COLO668 (cell line): ENCODE data around the gene CDADC1.

Experiments
- DNase-seq: peaks from one replicate; lab custom pipeline; 2025; ENCODE audit not compliant: unreplicated experiment; lab: John Stamatoyannopoulos, UW

CDADC1 gene

DNA sequence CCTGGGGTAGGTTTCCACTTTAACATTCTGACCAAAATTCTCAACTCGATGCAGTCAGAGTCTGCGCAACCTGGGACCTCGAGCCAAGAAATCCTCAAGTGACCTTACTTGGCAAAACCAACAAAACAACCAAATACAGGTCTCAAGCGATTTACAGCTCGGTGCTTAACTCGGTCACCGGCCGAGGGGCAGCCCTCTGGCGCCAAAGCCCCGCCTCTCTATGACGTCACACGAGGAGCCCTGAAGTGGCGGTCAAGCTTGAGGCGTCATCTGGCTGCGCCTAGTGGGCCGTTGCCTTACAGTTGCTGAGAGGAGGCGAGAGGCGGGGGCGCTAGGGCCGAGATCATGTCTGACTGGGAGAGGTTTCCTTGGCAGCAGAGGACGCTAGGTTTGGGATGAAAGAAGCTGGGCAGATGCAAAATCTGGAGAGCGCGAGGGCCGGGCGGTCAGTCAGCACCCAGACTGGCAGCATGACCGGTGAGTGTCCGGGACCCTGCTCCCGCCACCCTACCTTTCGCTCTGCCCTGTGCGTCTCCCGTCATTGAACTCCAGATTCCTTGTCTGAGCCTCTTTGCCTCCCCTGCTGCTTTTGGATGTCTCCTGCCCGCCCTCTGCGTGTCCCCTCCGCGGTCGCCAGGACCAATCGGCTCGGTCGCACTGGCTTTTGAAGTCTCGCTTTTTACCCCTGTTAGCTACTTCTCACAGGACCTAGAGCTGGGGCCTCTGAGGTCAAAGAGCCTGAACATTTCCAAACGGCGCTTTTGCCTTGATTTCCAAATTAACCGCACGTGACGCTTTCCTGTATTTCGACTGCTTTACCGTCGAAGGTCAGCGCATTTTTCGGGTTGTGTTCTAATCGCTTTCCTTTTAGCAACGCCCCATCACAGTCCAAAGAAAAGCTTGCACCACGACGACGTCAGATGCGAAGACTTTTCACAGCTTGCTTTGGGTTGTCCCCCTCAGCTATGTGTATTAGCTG lies at the start of gene CDADC1:
Gene CDADC1 (plus strand): TSS at position 283 of the 979 bp plus-strand sequence. CDS start 113 bp downstream, at position 396.
- DNase-seq: peak; percentile 99

DNA sequence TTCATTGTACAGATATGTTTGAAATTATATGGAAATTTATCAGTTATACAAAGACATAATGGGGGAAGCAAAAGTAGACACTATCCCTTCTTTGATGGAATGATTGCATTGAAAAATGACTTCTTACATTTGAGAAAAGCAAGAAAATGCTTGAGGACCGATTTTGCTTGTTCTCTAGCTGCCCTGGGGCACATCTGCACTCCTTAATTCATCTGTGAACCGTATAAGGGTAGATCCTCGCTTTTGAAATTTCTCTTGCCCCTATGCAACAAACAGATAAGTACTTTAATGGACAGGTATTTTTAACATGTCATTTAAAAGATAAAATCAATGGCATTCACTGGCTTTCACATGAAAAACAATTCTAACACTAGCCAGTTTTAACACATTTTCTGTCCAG lies 41.1 kb upstream of the CDADC1 start:
- no peak for DNase-seq

DNA sequence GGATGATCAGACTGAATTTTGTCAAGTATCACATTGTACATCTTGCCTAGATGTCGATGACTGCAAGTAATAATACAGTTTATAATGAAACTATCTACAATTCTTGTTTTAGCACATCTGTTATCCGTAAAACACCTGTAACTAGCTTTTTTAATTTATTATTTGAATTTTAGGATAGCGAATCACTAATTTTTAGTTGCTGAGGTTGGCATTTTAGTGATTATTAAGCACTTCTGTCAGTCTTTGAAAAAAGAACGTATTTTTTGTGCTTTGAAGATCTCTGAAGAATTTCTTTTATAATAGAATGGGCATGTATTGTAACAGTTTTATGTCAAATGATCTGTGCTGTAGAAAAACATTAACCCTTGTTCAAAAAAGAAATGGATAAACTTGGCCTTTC lies 39.1 kb upstream of the CDADC1 start:
- no peak for DNase-seq

DNA sequence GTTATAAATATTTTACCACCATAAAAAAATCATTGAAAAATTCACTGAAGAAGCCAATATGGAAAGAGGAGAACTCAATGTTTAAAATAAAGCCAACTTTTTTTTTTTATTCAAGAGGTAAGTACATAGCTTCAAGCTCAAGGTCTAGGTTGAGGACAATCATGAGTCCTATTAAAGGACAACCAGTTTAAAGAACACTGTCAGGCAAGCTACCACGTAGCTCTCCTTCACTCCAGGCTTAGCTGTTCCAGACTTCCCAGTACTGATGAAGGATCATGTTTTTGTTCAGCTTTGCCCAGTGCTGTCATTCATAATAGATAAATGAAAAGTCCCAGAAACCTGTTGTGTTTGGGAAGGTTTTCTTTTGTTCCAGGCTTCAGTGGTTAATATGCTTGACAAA lies 37.6 kb upstream of the CDADC1 start:
- DNase-seq: no peak

DNA sequence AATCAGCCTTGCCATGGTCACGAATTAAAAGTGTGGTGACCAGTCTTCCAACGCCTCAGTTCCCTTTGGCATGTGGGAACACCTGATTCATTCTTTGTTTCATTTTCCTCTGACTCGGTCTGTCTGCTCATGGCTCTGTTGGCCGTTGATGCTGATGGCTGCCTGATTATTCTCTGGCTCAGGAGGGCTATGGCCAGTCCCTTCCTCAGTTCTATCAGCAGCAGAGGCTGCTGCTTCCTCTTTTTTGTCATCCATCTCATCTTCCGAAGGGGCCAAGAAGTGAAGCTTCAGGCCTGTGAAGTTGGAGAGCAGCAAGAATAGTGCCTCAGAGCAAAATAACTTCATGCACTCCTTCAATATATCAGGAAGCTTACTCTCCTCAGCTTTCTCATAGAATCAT lies 37.1 kb upstream of the CDADC1 start:
- DNase-seq: no peak

DNA sequence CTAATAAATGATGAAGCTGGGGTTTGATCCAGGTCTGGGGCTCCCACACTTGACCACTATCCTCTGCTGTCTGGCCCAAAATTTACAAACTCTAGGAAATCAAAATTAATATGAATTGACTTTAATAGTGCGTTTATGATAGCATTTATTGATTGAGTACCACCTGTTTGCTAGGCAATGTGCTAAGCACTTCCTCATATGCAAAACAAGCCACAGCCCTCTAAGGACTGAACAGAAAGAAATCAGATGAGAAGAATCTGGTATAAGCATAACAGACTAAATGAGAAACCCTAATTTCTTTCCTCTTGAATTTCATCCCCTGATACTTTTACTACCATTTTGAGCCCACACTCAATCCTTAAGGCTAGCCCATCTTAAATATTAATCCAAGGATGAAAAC lies 34.2 kb upstream of the CDADC1 start:
- DNase-seq: no peak

DNA sequence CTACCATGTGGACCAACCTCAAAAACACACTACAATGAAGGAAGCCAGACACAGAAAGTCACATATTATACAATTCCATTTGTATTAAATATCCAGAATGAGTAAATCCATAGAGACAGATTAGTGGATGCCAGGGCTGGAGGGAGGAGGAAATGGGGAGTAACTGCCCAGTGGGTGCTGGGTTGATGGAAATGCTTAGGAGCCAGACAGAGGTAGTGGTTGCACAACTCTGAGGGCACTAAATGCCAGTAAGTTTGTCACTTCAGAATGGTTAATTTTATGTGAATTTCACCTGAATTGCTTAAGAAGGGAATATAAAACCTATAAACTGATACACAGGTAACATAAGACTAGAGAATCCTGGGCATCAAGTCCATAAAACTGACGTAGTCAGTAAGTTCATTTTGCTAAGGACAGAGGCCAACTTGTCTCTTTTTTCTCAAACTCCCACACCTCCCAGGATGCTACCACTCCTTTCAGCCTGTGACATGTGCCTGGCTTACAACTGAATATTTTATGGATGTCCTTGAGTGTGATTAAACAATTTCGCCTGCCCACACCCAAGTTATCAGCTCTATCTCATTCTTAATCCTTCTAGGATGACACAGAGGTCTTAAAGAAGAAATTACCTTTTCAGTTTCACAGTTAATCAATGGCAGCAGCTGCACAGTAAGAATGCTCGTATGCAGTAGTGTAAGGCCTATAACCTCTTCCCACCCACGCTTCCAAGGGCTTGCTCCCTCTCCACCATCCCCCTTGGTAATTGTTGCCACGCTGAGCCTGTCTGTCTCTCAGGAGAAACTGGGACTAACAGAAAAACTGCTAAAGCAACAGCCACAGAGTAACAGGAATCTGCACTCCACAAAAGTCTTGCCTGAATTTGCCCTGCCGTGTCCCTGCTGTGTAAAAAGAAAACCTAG lies 33.5 kb upstream of the CDADC1 start:
- DNase-seq: no peak

DNA sequence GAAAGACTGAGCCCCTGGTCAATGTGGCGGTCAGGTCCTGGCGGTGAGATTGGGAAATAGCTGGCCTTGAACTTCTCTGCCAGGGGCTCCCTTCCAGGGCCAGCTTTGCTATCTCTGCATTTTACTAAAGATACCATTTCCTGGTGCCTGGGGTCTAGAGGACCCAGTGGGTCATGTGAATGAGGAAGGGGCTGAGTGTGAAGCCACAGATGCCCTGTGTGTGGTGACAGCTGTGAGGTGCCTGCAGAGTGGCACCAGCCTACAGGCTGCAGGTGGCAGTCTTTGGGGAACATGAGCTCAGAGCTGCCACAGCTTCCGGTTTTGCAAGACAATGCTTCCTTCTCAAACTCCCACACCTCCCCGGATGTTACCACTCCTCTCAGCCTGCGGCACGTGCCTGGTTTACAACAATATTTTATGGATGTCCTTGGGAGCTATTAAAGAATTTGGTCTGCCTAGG lies 32.8 kb upstream of the CDADC1 start:
- DNase-seq: peak; percentile 69

DNA sequence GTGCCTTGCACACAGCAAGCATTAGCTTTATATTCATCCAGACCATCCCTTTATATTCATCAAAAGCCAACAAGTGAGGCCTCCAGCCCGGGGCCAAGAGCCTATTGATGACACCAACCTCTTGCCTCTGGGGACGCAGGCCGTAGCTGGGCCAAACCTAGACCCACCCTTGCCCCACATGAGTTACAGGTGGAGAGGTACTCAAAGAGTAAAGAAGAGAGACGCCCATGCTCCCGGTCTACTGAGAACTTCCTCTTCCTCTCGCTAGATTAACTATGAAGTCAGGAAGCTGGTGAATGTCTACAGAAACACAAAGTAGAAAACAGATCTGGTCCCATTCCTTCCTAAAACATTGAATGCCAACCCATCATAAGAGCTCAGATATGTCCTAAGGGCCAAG lies 31.4 kb upstream of the CDADC1 start:
- DNase-seq: no peak

DNA sequence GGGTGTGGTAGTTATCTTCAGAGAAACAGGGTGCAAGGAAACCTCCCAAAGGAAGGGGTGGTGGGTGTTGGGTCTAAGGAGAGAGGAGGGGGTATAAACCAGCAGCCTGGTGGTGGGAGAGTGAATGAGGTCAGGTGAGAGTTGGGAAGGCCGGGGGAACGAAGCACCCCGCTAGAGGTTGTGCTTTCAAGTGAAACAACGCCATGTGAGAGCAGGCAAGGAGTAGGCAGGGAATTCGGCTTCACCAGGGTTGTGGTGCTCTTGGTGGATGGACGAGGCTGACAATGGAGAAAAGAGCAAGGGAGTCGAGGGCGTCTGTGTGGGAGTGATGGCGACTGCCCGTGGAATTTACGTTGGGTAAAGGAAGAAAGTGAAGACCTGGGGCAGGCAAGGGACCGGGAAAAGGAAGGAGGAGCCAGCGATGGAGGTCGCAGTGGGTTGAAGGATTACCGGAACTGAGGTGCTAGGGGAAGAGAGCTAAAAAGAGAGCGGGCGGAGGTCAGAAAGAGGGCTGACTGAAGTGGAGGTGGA lies 29.7 kb upstream of the CDADC1 start:
- no peak for DNase-seq

DNA sequence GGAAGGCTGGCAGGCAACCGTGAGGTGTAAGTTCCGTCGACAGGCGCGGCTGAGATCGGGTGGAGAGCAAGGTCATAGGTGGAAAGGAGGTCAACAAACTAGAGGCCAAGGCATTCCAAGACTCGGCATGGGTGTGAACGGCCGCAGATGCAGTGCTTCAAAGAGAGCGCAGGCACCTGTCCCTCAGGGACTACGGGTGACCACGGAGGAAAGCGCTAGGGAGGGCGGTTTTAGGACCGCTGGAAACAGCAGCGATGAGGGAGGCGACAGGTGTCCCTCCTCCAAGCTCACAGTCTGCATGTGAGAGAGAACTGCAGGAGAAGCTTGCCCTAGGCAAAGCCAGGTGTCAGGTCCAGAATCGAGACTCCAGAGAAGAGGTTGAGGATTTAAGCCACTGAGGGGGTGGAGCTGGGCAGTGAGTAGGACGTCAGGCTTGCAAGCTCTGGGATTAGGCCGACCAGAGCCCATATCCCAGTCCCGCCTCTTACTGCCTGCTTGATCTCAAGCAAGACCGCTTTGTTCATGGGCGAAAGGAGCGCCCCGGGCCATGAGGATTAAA lies 29.2 kb upstream of the CDADC1 start:
- DNase-seq: peak; percentile 65

DNA sequence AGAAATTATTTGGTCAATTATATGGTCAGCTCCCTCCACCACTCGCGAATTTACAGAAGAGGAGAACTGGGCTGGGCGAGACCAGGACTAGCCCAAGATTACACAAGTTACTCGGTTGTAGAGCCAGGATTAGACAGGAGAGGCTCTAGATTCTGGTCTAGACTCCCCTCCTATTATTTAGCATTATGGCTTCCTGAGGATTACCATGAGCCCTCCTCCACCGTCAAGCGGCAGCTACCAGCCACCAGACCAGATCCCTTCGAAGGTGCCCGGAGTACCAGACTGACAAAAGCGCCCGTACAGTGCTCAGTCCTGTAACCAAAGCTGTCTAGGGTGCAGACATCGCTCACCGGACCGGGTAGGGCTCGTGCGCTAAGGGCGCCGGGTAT lies 28.1 kb upstream of the CDADC1 start:
- DNase-seq: no peak

DNA sequence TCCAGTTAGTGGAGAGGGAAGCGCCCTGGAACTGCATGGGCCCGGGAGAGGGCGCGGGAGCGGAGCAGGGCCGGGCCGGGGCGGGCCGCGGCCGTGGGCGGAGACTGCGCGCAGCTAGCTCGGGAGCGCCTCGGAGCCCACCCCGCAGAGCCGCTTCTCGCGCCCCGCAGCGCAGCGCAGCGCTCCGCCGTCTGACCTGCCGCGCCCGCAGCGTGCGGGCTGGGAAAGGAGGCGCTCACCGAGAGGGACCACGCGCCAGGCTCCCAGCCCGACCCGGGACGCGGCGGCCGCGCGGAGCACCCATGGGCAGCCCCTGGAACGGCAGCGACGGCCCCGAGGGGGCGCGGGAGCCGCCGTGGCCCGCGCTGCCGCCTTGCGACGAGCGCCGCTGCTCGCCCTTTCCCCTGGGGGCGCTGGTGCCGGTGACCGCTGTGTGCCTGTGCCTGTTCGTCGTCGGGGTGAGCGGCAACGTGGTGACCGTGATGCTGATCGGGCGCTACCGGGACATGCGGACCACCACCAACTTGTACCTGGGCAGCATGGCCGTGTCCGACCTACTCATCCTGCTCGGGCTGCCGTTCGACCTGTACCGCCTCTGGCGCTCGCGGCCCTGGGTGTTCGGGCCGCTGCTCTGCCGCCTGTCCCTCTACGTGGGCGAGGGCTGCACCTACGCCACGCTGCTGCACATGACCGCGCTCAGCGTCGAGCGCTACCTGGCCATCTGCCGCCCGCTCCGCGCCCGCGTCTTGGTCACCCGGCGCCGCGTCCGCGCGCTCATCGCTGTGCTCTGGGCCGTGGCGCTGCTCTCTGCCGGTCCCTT lies 27.5 kb upstream of the CDADC1 start, which contains the start of gene MLNR:
Gene MLNR (plus strand): TSS at position 303 of the 820 bp plus-strand sequence. CDS start 0 bp downstream, at position 303.
- DNase-seq: peak; percentile 82

DNA sequence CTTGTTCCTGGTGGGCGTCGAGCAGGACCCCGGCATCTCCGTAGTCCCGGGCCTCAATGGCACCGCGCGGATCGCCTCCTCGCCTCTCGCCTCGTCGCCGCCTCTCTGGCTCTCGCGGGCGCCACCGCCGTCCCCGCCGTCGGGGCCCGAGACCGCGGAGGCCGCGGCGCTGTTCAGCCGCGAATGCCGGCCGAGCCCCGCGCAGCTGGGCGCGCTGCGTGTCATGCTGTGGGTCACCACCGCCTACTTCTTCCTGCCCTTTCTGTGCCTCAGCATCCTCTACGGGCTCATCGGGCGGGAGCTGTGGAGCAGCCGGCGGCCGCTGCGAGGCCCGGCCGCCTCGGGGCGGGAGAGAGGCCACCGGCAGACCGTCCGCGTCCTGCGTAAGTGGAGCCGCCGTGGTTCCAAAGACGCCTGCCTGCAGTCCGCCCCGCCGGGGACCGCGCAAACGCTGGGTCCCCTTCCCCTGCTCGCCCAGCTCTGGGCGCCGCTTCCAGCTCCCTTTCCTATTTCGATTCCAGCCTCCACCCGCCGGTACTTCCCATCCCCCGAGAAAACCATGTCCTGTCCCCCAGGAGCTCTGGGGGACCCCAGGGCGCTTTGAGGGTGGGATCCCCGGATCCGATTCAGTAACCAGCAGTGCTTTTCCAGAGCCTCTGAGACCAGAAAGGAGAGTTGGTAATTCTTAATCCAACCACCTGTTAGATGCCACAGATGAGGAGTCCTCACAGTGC lies 26.7 kb upstream of the CDADC1 start:
- peak; percentile 86 for DNase-seq

DNA sequence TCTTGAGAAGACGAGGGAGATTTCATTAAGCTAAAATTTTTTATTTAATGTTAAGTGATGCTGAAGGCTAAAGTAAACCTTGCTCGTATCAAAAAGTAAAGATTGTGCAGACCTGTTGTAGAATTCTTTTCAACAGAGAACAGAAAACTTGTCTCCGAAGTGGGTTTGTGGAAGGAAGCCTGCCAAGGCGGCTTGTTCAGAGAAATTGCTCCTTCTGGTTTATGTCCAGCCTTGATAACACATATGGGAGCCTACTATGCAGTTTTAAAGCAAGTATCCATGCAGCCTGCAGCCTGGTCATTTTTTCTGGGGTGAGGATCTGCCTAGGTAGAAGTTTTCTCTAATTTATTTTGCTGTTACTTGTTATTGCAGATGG lies 26.1 kb upstream of the CDADC1 start:
- DNase-seq: no peak

DNA sequence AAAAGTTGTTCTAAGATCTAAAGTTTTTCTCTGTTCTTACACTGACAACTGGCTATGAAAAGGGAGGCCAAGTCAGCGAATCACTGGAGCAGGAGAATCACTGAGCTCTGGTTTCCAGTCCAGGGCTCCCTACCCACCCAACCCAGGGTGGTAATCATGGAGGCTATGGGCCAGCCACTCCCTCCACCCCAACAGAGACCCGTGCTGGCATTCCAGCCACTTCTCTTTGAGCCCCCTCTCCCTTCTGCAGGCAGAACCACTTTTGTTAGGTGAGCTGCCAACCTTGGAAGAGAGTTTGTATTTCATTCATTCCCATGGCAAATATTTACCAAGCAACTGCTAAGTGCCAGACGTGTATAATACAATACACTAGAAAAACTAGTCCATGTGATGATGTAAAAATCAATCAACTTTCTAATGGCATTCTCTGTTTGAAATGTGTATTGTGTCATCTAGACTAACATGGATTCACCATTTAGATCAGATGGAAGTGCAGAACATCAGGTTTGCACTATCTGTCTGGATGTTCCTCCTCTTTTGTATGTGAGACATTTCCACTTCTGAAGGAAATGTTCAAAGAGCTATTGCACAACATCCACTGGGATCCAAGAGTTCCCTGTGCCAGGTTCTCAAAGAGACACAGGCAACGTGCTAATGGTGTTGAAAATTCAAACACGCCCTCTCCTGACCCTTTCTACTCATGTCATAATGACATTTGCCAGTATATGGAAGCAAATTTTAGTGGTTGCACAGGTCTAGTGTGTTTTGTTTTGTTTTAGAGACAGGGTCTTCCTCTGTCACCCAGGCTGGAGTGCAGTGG lies 22.3 kb upstream of the CDADC1 start:
- no peak for DNase-seq

DNA sequence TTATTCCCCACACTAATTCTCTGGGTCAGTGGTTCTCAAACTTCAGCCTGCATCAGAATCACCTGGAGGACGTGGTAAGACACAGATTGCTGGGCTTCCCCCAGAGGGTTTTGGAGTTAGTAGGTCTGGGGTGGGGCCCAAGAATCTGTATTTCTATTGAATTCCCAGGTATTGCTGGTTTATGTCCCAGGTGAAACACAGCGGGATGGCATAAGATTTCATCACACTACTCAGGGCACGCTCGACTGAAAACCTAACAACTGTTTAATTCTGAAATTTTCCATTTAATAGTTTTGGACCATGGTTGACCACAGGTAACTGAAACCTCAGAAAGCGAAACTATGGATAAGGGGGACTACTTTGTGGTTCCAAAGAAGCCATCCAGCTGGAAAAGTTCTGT lies 21.1 kb upstream of the CDADC1 start:
- no peak for DNase-seq

DNA sequence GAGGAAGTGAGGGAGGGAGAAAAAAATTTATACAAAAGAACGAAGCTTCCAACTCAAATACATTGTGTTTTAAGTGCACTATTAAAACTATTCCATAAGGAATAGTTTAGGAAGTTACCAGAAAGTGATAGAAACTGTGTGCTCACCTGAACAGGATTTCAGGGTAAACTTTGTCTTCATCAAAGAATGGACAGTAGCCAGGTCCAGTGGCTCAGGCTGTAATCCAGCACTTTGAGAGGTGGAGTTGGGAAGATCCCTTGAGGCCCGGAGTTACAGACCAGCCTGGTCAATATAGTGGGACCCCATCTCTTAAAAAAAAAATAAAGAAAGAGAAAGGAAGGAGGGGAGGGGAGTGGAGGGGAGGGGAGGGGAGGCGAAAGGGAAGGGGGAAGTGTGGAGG lies 13.0 kb upstream of the CDADC1 start:
- no peak for DNase-seq
